HG03342 (cell line): Measurements from ENCODE around the gene TFEB.

Experiments used
- ATAC-seq: cut with Tn5 transposase; IDR thresholded peaks from one replicate; pipeline ENCODE4 v1.9.1; 2021; ENCODE audit warnings: mild to moderate bottlenecking, moderate library complexity; ENCODE audit not compliant: unreplicated experiment

Gene TFEB

DNA sequence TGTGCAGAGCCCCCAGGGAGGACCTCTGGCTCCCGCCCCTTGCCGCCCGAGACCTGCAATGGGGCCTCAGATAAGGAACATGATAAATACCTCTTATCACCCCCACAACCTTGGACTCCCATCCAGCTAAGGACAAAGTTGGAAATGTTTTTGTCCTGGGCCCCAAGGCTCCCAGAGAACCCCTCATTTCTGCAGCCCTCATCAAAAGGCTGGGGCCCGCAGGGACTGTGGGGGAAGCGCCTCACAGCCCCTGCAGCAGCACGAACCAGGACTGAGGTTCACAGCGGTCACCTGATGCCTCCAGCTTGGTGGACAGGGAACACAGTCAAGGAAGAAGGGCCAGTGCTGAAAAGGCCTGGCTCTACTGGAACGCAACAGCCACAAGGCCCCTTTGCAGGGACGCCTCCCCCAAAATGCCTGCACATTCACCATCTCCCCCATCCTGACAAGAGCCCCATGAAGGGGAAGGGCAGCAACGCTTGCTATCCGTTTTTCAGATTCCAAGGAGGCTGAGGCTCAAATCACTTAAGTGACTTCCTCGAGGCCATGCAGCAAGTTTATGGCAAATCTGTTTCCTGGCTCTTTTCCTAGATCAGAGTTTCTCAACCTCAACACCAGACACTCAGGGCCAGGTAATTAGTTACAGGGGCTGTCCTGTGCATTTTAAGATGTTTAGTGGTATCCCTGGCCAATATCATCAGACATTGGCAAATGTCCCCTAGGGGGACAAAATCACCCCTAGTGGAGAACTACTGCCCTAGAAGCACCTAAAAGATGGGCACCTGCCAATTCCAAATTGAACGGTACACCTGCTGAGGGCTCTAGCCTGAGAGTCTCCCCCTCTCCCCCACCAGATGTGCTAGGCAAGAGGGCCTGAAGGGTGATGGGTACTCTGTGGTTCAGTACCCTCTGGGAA, 10.6 kb downstream of the TFEB start:
- no peak for ATAC-seq

DNA sequence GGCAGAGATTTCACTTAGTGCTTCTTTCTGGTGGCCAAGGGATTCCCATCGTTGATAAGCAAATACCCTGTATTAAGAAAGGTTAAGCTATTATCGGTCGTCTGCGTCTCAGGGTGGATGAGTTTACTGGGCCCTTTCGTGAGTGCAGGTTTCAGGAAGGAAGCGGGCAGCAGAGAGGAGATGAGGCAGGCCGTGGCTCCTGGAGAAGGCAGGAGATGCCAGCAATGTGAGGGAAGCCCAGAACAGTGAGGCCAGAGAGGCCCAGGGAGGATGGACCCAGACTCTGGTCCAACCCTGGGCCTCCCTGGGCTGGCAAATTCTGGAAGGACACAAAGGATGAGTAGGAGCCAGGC, 11.2 kb downstream of the TFEB start:
- no peak for ATAC-seq

- ATAC-seq, result peak; percentile 83
Observed at GRCh38 chr6:41723530-41724227, 11.7 kb downstream of the TFEB start.

GRCh38 chr6:41722969-41723529, 12.4 kb downstream of the TFEB start:
- ATAC-seq, result no peak

GRCh38 chr6:41721414-41721813, 14.0 kb downstream of the TFEB start:
- ATAC-seq, result no peak

DNA sequence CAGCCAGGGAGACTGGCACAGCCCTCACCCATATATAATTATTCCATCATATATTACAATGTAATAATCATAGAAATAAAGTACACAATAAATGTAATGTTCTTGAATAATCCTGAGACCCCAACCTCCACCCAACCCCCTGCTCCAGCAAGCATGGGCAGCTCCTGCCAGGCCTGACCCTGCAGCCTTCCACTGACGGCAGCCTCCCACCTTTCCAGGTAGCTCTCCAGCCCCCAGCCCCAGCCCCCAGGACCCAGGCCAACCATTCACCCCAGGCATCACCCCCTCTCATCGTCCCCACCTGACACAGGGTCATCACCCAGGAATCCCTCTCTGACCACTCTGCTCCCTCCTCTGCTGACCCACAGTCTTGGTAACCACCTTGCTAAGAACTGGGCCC, 14.6 kb downstream of the TFEB start:
- ATAC-seq, result no peak

GRCh38 chr6:41720262-41720620, 15.2 kb downstream of the TFEB start:
- no peak for ATAC-seq

DNA sequence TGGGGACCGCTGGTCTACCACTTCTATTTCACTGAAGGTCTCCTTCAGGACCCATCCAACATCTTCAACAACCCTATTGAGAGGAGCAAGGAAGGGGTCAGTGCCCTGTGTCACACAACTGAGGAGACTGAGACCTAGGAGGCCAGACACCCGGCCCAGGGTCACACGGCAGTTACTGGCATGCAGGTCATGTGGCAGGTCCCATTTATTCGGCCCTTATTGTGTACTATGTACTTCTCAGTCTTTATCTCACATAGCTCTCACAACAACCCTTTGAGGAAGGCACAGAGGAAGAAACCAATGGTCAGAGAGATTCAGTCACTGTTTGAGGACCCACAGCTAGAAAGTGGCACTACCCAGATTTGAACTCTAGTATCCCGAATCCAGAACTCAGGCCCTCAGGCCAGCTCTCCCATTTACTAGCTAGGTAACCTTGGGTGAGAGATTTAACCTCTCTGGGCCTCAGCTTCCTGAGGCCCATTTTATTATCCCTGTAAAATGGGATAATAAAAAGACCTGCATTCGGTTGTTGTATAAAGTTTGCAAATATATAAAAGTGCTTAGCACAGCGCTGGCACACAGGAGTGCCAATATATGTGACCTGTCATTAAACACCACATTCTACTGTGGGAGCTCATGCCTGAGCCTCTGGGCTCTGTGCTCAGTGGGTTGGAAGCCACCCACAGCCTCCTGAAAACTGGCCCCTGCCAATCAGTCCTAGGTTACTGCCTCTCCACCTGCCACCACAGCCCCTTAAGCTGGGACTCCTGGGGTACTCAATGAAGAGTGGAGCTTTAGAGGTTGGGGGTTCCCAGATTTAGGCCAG, 15.8 kb downstream of the TFEB start:
- ATAC-seq, result no peak

DNA sequence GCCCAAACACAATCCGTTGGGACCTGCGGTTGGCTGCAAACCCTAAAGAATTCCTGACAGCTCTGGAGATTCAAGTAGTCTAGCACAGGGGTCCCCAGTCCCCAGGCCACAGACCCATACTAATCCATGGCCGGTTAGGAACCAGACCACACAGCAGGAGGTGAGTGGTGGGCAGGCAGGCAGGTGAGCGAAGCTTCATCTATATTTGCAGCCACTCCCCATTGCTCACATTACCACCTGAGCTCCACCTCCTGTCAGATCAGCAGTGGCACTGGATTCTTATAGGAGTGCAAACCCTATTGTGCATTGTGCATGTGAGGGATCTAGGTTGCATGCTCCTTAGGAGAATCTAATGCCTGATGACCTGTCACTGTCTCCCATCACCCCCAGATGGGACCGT, 16.6 kb downstream of the TFEB start:
- ATAC-seq, result no peak

- ATAC-seq, result no peak
Observed at GRCh38 chr6:41717392-41717736, 18.0 kb downstream of the TFEB start.

DNA sequence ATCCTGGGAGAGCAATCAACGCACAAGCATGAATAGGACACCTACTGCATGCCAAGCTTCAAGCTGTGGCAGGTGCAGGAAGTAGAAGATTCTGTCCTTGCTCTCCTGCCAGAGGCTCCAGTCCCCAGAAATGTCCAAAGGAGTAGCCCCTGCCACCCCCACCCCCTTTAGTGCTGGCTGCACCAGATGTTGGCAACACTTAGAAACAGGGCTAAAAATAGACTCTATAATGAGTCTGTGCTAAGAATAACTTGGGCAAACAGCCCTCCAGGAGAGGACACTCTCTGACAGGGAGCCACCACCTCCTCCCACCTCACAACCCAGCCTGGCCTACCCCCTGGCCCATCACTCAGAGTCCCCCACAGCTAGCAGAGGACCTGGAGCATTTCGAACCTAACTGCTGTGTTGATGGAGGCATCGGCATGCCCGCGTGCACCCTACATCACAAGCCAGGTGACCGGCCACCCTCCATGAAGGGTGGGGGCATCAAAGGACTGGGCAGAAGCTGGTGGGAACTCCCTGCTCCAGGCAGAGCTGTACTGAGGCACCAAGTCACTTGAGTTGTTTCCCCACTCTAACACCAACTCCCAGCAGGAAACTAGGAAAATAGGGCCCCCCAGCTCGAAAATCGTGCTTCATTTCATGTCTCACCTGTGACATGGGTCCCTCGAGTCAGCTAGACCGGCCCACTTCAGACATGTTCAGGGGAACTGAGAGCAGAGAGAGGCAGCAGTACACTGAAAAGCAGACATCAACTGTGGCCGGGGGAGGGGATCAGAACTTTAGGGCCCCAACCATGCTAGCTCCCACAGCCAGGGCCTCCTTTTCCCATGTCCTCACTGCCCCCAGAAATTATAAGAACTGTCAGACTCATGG, 18.7 kb downstream of the TFEB start:
- no peak for ATAC-seq

GRCh38 chr6:41715795-41716515, 19.5 kb downstream of the TFEB start:
- no peak for ATAC-seq

- no peak for ATAC-seq
Observed at GRCh38 chr6:41714556-41715273, 20.7 kb downstream of the TFEB start.

GRCh38 chr6:41713650-41714291, 21.6 kb downstream of the TFEB start:
- no peak for ATAC-seq

DNA sequence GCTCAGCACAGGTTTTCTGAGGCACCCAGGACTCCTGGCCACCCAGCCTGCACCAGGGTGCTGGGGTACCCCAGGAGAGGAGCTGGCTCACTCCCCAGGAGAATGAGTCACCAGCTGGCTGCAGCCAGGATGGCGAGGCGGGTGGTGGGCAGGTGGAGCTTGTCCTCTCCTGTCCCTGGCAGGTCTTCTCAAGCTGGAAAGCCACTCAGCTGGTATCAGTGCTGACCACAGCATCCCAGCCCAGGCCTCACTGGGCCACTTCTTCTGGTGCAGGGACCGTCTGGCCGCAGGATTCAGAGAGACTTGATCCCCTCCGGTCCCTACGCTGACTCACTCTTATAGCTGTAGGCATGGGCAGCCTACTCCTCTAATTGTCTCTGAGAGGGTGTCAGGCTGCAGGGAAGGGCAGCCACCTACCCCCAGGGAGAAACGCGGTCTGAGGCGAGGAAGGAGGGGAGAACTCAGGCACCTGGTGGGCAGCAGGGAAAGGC, 22.2 kb downstream of the TFEB start:
- ATAC-seq, result no peak

GRCh38 chr6:41712651-41713103, 22.7 kb downstream of the TFEB start:
- ATAC-seq, result no peak

GRCh38 chr6:41711323-41712038, 23.9 kb downstream of the TFEB start:
- ATAC-seq, result no peak

DNA sequence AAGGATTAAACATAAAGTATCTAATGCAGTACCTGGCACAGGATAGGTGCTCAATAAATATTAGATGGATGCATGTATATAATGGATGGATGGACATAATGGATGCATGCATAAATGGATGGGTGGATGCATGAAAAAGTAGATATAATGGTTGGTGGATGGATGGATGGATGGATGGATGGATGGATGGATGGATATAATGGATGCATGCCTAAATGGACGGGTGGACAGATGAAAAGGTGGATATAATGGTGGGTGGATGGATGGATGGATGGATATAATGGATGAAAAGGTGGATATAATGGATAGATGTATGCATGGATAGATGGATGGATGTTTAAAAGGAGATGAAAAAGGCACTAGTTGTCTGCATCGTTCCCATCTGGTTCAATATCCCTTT, 26.0 kb downstream of the TFEB start:
- no peak for ATAC-seq
